CD4-positive, alpha-beta memory T cell (primary cell): Measurements from ENCODE around the gene C19orf73. TPM values are rescaled to one million over a fixed set of nuclear protein-coding genes. Genes with fewer than 3 reads are reported as not detected.
"Not testable (repeated sequence)": the region's sequence is repeated elsewhere in the genome, so short reads cannot be mapped to it uniquely, and the experiment has no call there.

ENCODE experiments used
- CTCF ChIA-PET: fragments of 350-600 bp; sonication (Branson Sonifier 250); formaldehyde crosslinking; loops from one replicate; lab custom pipeline; 2021; ENCODE audit warnings: inconsistent platforms; ENCODE audit not compliant: partially characterized antibody; lab: Charles Lee
- POLR2A ChIA-PET: fragments of 350-600 bp; sonication (Branson Sonifier 250); formaldehyde crosslinking; loops from one replicate; lab custom pipeline; 2021; ENCODE audit not compliant: partially characterized antibody; lab: Charles Lee
- DNase-seq, 5 donors: peaks; one replicate each; pipeline versions ENCODE4 v3.0.0 to v3.0.0-alpha.2; 2020 to 2022; ENCODE audit warnings: mixed read lengths in 1 of 5
- H3K27ac ChIP-seq: one replicate; pipeline ENCODE4 v1.7.0; 2013; ENCODE audit warnings: low read depth, low read length
- H3K27me3 ChIP-seq: 2 replicates; pipeline ENCODE4 v1.7.0; 2013; ENCODE audit warnings: mild to moderate bottlenecking, low read length, moderate library complexity; ENCODE audit not compliant: insufficient read depth
- H3K36me3 ChIP-seq: 2 replicates; pipeline ENCODE4 v1.7.0; 2013; ENCODE audit warnings: mild to moderate bottlenecking, low read length, moderate library complexity; ENCODE audit not compliant: insufficient read depth
- H3K4me1 ChIP-seq: 2 replicates; pipeline ENCODE4 v1.7.0; 2013; ENCODE audit warnings: mild to moderate bottlenecking, low read length, moderate library complexity; ENCODE audit not compliant: insufficient read depth
- H3K4me3 ChIP-seq, 2 donors: one replicate each; pipeline ENCODE4 v1.7.0; 2013; ENCODE audit warnings: low read length in 2 of 2, mild to moderate bottlenecking in 1 of 2
- H3K9me3 ChIP-seq, 2 donors: one replicate each; pipeline ENCODE4 v1.7.0; 2013; ENCODE audit warnings: low read length in 2 of 2, control low read depth in 1 of 2; ENCODE audit not compliant: control insufficient read depth in 1 of 2
- H3K27ac Mint-ChIP-seq, 7 donors: one replicate each; pipeline ENCODE4 v1.8.0; 2020 to 2021; ENCODE audit warnings: mixed read lengths in 7 of 7, mild to moderate bottlenecking in 6 of 7, inconsistent platforms in 3 of 7, moderate library complexity in 3 of 7
- H3K27me3 Mint-ChIP-seq, 2 donors: one replicate each; pipeline ENCODE4 v1.8.0; 2020 to 2021; ENCODE audit warnings: mixed read lengths in 2 of 2
- H3K36me3 Mint-ChIP-seq, 2 donors: one replicate each; pipeline ENCODE4 v1.8.0; 2020 to 2021; ENCODE audit warnings: mixed read lengths in 2 of 2, inconsistent platforms in 1 of 2, mild to moderate bottlenecking in 1 of 2
- H3K4me1 Mint-ChIP-seq, 4 donors: one replicate each; pipeline ENCODE4 v1.8.0; 2020 to 2021; ENCODE audit warnings: mixed read lengths in 4 of 4, mild to moderate bottlenecking in 1 of 4
- H3K4me3 Mint-ChIP-seq, 8 donors: one replicate each; pipeline ENCODE4 v1.8.0; 2020 to 2021; ENCODE audit warnings: mixed read lengths in 8 of 8, mild to moderate bottlenecking in 7 of 8, moderate library complexity in 6 of 8, inconsistent platforms in 3 of 8
- H3K9me3 Mint-ChIP-seq, 8 donors: one replicate each; pipeline ENCODE4 v1.8.0; 2020 to 2021; ENCODE audit warnings: mixed read lengths in 8 of 8, mild to moderate bottlenecking in 5 of 8, inconsistent platforms in 3 of 8, moderate library complexity in 1 of 8
- intact Hi-C: fragments of 100-400 bp; cut with micrococcal nuclease; formaldehyde crosslinking; loops from one replicate; pipeline ENCODE4 v1.15.1; 2023
- polyA plus RNA-seq, 2 donors: library from polyadenylated mRNA; unstranded; fragments of 300-500 nt; fragmentation: Illumina TruSeq; gene quantifications; one replicate each; pipeline ENCODE4 v1.2.3, GENCODE V29; 2021
- total RNA-seq, 2 experiments: library from RNA; stranded (reverse); gene quantifications; one replicate each; pipeline ENCODE4 v1.2.3, GENCODE V29; 2021

C19orf73 gene
- total and polyA plus RNA-seq, 4 experiments from 2014 or later: 1.7 to 3.7 (median 1.9) TPM

GRCh38 chr19:49080392-49080791 lies 38.6 kb downstream of the C19orf73 start:
- Histone ChIP-seq H3K4me3 (no peak overlapping the region), H3K9me3 (no peaks in the 10 kb centered on the region), H3K36me3 (no peaks in the 10 kb centered on the region), H3K27me3 (no peaks in the 10 kb centered on the region), H3K27ac (no peak overlapping the region), H3K4me1 (peaks cover 4% of the 10 kb centered on the region)
- Mint-ChIP-seq H3K4me1 (peaks cover 2 to 12% (median 6%) of the 10 kb centered on the region in 4 donors), H3K27me3 (peaks cover 7 to 11% of the 10 kb centered on the region in 2 donors), H3K9me3 (peaks cover 0 to 2% (median 0%) of the 10 kb centered on the region in 8 donors), H3K27ac (peak overlapping the region in 1 of 7 donors; percentile 74), H3K36me3 (peaks cover 0 to 5% of the 10 kb centered on the region in 2 donors), H3K4me3 (no peak overlapping the region)
- no peak for DNase-seq
- intact Hi-C loops: no loop called here
- POLR2A ChIA-PET: no interaction called here
- CTCF ChIA-PET: interaction anchor here (1.0 kb wide), 1 partner anchor 17 kb away, joined by 3 read pairs; no protein-coding TSS in a partner anchor

- Mint-ChIP-seq H3K4me1 (peaks cover 6 to 19% (median 12%) of the 10 kb centered on the region in 4 donors), H3K27me3 (peaks cover 36% of the 10 kb centered on the region in 2 donors)
- H3K36me3 ChIP-seq, POLR2A ChIA-PET, H3K27me3 ChIP-seq, H3K27ac Mint-ChIP-seq, H3K9me3 Mint-ChIP-seq, H3K27ac ChIP-seq, H3K4me1 ChIP-seq, H3K9me3 ChIP-seq, H3K4me3 ChIP-seq, H3K36me3 Mint-ChIP-seq, H3K4me3 Mint-ChIP-seq, DNase-seq: not testable (repeated sequence)
- CTCF ChIA-PET: interaction anchor here (1.3 kb wide), 1 partner anchor 71 kb away, joined by 3 read pairs; no protein-coding TSS in a partner anchor
- intact Hi-C loops: loop anchor here (1.0 kb wide), 1 partner anchor 71 kb away; no protein-coding TSS in a partner anchor
Measured at GRCh38 chr19:49074869-49075268, 44.1 kb downstream of the C19orf73 start.

GRCh38 chr19:49073514-49074378 lies 45.2 kb downstream of the C19orf73 start:
- H3K36me3 Mint-ChIP-seq: no peaks in the 10 kb centered on the region
- ChIA-PET POLR2A (no interaction called here), CTCF (interaction anchor here (1.0 kb wide), 1 partner anchor 9 kb away, joined by 3 read pairs; no protein-coding TSS in a partner anchor)
- peaks cover 6 to 19% (median 12%) of the 10 kb centered on the region in 4 donors for H3K4me1 Mint-ChIP-seq
- no peaks in the 10 kb centered on the region for H3K4me1 ChIP-seq
- no peak for DNase-seq
- H3K4me3 Mint-ChIP-seq: peak overlapping the region in 5 of 8 donors; percentile 8 to 82 (median 60)
- no peak overlapping the region for H3K27ac ChIP-seq
- no peaks in the 10 kb centered on the region for H3K9me3 ChIP-seq
- H3K9me3 Mint-ChIP-seq: peaks cover 0 to 11% (median 3%) of the 10 kb centered on the region in 8 donors
- H3K36me3 ChIP-seq: no peaks in the 10 kb centered on the region
- peaks cover 41 to 45% of the 10 kb centered on the region in 2 donors for H3K27me3 Mint-ChIP-seq
- H3K4me3 ChIP-seq: no peak overlapping the region
- H3K27ac Mint-ChIP-seq: no peak overlapping the region
- H3K27me3 ChIP-seq: peaks cover 9% of the 10 kb centered on the region
- intact Hi-C loops: no loop called here

GRCh38 chr19:49071860-49072547 lies 46.9 kb downstream of the C19orf73 start:
- CTCF ChIA-PET: no interaction called here
- H3K27ac Mint-ChIP-seq: peak overlapping the region in 2 of 7 donors; percentile 24 to 32

DNA sequence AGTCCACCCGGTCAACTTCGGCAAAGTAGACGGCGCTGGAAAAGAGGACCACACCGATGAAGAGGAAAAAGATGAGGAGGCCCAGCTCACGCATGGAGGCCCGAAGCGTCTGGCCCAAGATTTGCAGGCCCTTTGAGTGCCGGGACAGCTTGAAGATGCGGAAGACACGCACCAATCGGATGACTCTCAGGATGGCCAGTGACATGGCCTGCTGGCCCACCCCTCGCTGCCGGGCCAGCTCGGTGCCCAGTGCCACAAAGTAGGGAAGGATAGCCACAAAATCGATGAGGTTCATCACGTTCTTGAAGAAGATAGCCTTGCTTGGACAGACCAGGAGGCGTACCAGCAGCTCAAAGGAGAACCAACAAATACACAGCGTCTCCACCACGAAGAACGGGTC lies 48.5 kb downstream of the C19orf73 start:
- H3K36me3 ChIP-seq: no peaks in the 10 kb centered on the region
- Mint-ChIP-seq H3K9me3 (peaks cover 0 to 11% (median 3%) of the 10 kb centered on the region in 8 donors), H3K36me3 (no peaks in the 10 kb centered on the region), H3K4me3 (peak overlapping the region in 1 of 8 donors; percentile 28), H3K4me1 (peaks cover 6 to 20% (median 13%) of the 10 kb centered on the region in 4 donors), H3K27ac (peak overlapping the region in 2 of 7 donors; percentile 24 to 47), H3K27me3 (peaks cover 49 to 57% of the 10 kb centered on the region in 2 donors)
- no peak for DNase-seq
- intact Hi-C loops: no loop called here
- no peaks in the 10 kb centered on the region for H3K4me1 ChIP-seq
- peaks cover 9% of the 10 kb centered on the region for H3K27me3 ChIP-seq
- POLR2A ChIA-PET: no interaction called here
- CTCF ChIA-PET: interaction anchor here (1.0 to 1.7 kb wide), 3 partner anchors 14 to 77 kb away, joined by 3 to 4 read pairs (median 4); partner anchors contain the start of genes GYS1 and RUVBL2
- no peak overlapping the region for H3K4me3 ChIP-seq
- no peak overlapping the region for H3K27ac ChIP-seq
- no peaks in the 10 kb centered on the region for H3K9me3 ChIP-seq

More at GRCh38 chr19:49071860-49072547, 46.9 kb downstream of the C19orf73 start:
- H3K4me1 Mint-ChIP-seq: peaks cover 6 to 19% (median 12%) of the 10 kb centered on the region in 4 donors
- Histone ChIP-seq H3K27me3 (peaks cover 9% of the 10 kb centered on the region), H3K4me1 (no peaks in the 10 kb centered on the region), H3K36me3 (no peaks in the 10 kb centered on the region), H3K9me3 (no peaks in the 10 kb centered on the region), H3K4me3 (no peak overlapping the region), H3K27ac (no peak overlapping the region)
- POLR2A ChIA-PET: no interaction called here
- peaks cover 0 to 11% (median 3%) of the 10 kb centered on the region in 8 donors for H3K9me3 Mint-ChIP-seq
- H3K36me3 Mint-ChIP-seq: no peaks in the 10 kb centered on the region
- no peak for DNase-seq
- H3K27me3 Mint-ChIP-seq: peaks cover 45 to 52% of the 10 kb centered on the region in 2 donors
- intact Hi-C loops: no loop called here
- peak overlapping the region in 1 of 8 donors; percentile 21 for H3K4me3 Mint-ChIP-seq

- CTCF ChIA-PET: interaction anchor here (1.7 kb wide), 1 partner anchor 13 kb away, joined by 4 read pairs; no protein-coding TSS in a partner anchor
Measured at GRCh38 chr19:49069026-49069425, 49.9 kb downstream of the C19orf73 start.

More at GRCh38 chr19:49069026-49069425, 49.9 kb downstream of the C19orf73 start:
- Histone ChIP-seq H3K27ac (no peak overlapping the region), H3K4me1 (no peaks in the 10 kb centered on the region), H3K4me3 (no peak overlapping the region), H3K27me3 (peaks cover 14% of the 10 kb centered on the region), H3K9me3 (no peaks in the 10 kb centered on the region), H3K36me3 (no peaks in the 10 kb centered on the region)
- no peak for DNase-seq
- POLR2A ChIA-PET: no interaction called here
- peaks cover 5 to 20% (median 11%) of the 10 kb centered on the region in 4 donors for H3K4me1 Mint-ChIP-seq
- peaks cover 0 to 11% (median 3%) of the 10 kb centered on the region in 8 donors for H3K9me3 Mint-ChIP-seq
- H3K27me3 Mint-ChIP-seq: peaks cover 42 to 51% of the 10 kb centered on the region in 2 donors
- no peaks in the 10 kb centered on the region for H3K36me3 Mint-ChIP-seq
- H3K4me3 Mint-ChIP-seq: no peak overlapping the region
- no peak overlapping the region for H3K27ac Mint-ChIP-seq
- intact Hi-C loops: no loop called here
